ENCODE results near the gene PDHB. TPM values are rescaled to one million over a fixed set of nuclear protein-coding genes. Genes with fewer than 3 reads are reported as not detected.

PDHB gene
- total and polyA plus RNA-seq, 2 of the 13 experiments (the other 11 are each of a cell fraction or from before 2014, with no cell fraction given) = 108 to 153 TPM

DNA sequence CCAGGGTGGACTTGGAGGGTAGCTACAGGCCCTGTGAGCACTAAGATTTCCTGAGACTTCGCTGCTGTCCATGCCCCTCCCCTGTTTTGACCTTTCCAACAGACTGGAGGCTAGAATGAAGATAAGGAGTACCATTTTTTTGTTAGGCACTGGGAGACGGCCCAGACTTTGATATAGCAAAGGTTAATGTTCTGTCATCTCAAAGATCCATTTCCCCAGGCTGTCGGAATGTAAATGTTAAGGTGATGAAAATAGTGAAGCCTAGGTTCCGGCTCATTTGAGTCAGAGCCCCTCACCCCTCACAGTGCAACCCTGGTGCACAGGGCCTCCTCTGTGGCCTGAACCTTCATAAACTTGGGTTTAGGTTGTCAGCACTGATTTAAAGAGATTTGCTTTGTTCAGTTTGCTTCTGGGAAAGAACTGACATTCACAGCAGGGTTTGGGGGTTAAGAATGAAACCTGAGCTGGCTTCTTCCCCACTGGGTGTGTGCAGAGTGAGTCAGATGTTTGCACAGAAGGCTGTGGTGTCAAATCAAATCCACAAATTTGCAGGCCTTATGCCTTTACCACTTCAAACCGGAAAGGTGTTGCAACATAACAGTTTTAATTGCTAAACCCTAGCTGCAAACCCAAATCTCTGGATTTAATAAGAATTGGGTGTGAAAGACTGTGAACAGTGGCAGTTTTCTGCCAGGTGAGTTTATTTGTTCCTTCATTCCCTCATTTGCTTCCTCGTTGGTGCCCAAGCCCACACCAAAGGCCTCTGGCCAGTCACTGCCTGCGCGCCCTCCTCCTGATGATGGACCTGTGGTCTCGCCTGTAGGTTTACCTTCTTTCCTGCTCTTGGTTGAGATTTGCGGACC, 37.6 kb upstream of the PDHB start (continued):
- TF ChIP-seq, protein P1, sequence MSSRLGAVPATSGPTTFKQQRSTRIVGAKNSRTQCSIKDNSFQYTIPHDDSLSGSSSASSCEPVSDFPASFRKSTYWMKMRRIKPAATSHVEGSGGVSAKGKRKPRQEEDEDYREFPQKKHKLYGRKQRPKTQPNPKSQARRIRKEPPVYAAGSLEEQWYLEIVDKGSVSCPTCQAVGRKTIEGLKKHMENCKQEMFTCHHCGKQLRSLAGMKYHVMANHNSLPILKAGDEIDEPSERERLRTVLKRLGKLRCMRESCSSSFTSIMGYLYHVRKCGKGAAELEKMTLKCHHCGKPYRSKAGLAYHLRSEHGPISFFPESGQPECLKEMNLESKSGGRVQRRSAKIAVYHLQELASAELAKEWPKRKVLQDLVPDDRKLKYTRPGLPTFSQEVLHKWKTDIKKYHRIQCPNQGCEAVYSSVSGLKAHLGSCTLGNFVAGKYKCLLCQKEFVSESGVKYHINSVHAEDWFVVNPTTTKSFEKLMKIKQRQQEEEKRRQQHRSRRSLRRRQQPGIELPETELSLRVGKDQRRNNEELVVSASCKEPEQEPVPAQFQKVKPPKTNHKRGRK (CRISPR knock-in tag; IDR thresholded peaks at IDR 0.05) = no peak
- TF ChIP-seq ARHGAP35 (CRISPR knock-in tag; IDR thresholded peaks at IDR 0.05; ENCODE audit: borderline replicate concordance) (no peak), TGIF2 (CRISPR knock-in tag; IDR thresholded peaks at IDR 0.05) (peak; percentile 55; the same call in 1 of the 2 replicates), MAFK (conservative IDR thresholded peaks at IDR 0.05 in 1 of 2, IDR thresholded peaks at IDR 0.05 in 1 of 2; ENCODE audit: low read length in 2 of 2) (no peak), ZSCAN25 (CRISPR knock-in tag; IDR thresholded peaks at IDR 0.05) (peak; percentile 37; the same call in 1 of the 2 replicates), ZNF891 (CRISPR knock-in tag; IDR thresholded peaks at IDR 0.05) (no peak), ZNF644 (CRISPR knock-in tag; IDR thresholded peaks at IDR 0.05; ENCODE audit: low read depth) (no peak), ZNF121 (CRISPR knock-in tag; IDR thresholded peaks at IDR 0.05) (no peak), POLR2AphosphoS5 (IDR thresholded peaks at IDR 0.05; ENCODE audit: low read depth, low read length) (peak; percentile 67), SP5 (CRISPR knock-in tag; IDR thresholded peaks at IDR 0.05; ENCODE audit: borderline replicate concordance, low read depth) (peak; percentile 74), ZFP82 (CRISPR knock-in tag; IDR thresholded peaks at IDR 0.05; ENCODE audit: borderline replicate concordance) (no peak), CEBPB (IDR thresholded peaks at IDR 0.05; ENCODE audit: borderline replicate concordance, low read depth, low read length) (peak; percentile 98), SMC3 (IDR thresholded peaks at IDR 0.05; ENCODE audit: low read length) (no peak; the same call in 1 of the 2 replicates), ZSCAN20 (CRISPR knock-in tag; IDR thresholded peaks at IDR 0.05; ENCODE audit: borderline replicate concordance) (no peak), ZNF3 (CRISPR knock-in tag; IDR thresholded peaks at IDR 0.05) (no peak)
- TF ChIP-seq, protein P2, sequence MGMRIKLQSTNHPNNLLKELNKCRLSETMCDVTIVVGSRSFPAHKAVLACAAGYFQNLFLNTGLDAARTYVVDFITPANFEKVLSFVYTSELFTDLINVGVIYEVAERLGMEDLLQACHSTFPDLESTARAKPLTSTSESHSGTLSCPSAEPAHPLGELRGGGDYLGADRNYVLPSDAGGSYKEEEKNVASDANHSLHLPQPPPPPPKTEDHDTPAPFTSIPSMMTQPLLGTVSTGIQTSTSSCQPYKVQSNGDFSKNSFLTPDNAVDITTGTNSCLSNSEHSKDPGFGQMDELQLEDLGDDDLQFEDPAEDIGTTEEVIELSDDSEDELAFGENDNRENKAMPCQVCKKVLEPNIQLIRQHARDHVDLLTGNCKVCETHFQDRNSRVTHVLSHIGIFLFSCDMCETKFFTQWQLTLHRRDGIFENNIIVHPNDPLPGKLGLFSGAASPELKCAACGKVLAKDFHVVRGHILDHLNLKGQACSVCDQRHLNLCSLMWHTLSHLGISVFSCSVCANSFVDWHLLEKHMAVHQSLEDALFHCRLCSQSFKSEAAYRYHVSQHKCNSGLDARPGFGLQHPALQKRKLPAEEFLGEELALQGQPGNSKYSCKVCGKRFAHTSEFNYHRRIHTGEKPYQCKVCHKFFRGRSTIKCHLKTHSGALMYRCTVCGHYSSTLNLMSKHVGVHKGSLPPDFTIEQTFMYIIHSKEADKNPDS (CRISPR knock-in tag; IDR thresholded peaks at IDR 0.05) = no peak
- TF ChIP-seq, protein P3, sequence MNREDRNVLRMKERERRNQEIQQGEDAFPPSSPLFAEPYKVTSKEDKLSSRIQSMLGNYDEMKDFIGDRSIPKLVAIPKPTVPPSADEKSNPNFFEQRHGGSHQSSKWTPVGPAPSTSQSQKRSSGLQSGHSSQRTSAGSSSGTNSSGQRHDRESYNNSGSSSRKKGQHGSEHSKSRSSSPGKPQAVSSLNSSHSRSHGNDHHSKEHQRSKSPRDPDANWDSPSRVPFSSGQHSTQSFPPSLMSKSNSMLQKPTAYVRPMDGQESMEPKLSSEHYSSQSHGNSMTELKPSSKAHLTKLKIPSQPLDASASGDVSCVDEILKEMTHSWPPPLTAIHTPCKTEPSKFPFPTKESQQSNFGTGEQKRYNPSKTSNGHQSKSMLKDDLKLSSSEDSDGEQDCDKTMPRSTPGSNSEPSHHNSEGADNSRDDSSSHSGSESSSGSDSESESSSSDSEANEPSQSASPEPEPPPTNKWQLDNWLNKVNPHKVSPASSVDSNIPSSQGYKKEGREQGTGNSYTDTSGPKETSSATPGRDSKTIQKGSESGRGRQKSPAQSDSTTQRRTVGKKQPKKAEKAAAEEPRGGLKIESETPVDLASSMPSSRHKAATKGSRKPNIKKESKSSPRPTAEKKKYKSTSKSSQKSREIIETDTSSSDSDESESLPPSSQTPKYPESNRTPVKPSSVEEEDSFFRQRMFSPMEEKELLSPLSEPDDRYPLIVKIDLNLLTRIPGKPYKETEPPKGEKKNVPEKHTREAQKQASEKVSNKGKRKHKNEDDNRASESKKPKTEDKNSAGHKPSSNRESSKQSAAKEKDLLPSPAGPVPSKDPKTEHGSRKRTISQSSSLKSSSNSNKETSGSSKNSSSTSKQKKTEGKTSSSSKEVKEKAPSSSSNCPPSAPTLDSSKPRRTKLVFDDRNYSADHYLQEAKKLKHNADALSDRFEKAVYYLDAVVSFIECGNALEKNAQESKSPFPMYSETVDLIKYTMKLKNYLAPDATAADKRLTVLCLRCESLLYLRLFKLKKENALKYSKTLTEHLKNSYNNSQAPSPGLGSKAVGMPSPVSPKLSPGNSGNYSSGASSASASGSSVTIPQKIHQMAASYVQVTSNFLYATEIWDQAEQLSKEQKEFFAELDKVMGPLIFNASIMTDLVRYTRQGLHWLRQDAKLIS (CRISPR knock-in tag; IDR thresholded peaks at IDR 0.05) = 0 out of 2 replicates have a peak, but pooled peaks have one; percentile 33
- TF ChIP-seq, protein P4, sequence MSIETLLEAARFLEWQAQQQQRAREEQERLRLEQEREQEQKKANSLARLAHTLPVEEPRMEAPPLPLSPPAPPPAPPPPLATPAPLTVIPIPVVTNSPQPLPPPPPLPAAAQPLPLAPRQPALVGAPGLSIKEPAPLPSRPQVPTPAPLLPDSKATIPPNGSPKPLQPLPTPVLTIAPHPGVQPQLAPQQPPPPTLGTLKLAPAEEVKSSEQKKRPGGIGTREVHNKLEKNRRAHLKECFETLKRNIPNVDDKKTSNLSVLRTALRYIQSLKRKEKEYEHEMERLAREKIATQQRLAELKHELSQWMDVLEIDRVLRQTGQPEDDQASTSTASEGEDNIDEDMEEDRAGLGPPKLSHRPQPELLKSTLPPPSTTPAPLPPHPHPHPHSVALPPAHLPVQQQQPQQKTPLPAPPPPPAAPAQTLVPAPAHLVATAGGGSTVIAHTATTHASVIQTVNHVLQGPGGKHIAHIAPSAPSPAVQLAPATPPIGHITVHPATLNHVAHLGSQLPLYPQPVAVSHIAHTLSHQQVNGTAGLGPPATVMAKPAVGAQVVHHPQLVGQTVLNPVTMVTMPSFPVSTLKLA (IDR thresholded peaks at IDR 0.05) = no peak

Data from HepG2 (cell line).